Testis (tissue), 3 donors: Measurements from ENCODE around the gene IL6R. TPM values are rescaled to one million over a fixed set of nuclear protein-coding genes. Genes with fewer than 3 reads are reported as not detected.

ENCODE experiments used
- DNase-seq: peaks from one replicate; pipeline ENCODE4 v3.0.0-alpha.2; 2019
- H3K27ac ChIP-seq, 2 donors: fragments of 200-600 bp; sonication (generic); one replicate each; pipeline ENCODE4 v1.5.1; 2019
- H3K27me3 ChIP-seq: fragments of 200-600 bp; sonication (generic); one replicate; pipeline ENCODE4 v1.5.1; 2019
- H3K36me3 ChIP-seq: fragments of 200-600 bp; sonication (generic); one replicate; pipeline ENCODE4 v1.5.1; 2017; ENCODE audit warnings: low read depth; ENCODE audit errors: missing control alignments
- H3K4me1 ChIP-seq: fragments of 200-600 bp; sonication (generic); one replicate; pipeline ENCODE4 v1.5.1; 2019
- H3K4me3 ChIP-seq, 2 donors: fragments of 200-600 bp; sonication (generic); one replicate each; pipeline ENCODE4 v1.5.1; 2017 to 2019
- H3K9me3 ChIP-seq: fragments of 200-600 bp; sonication (generic); one replicate; pipeline ENCODE4 v1.5.1; 2017
- POLR2A ChIP-seq: fragments of 450-650 bp; IDR thresholded peaks from one replicate; pipeline ENCODE4 v1.6.1; 2017; ENCODE audit warnings: antibody characterized with exemption, mild to moderate bottlenecking, moderate library complexity
- WGBS, 2 donors: methylation state at CpG; one replicate each; pipeline ENCODE4 v1.1.5; 2018; 5-methylcytosine and 5-hydroxymethylcytosine counted together
- intact Hi-C: fragments of 100-400 bp; cut with DNase I; formaldehyde crosslinking; loops from one replicate; pipeline ENCODE4 v1.15.1; 2023; ENCODE audit warnings: low total_unique reads
- polyA plus RNA-seq: library from polyadenylated mRNA; stranded (reverse); fragments of 350-450 nt; fragmentation: Illumina TruSeq; extraction: RNeasy Lipid Tissue Mini Kit (QIAGEN cat#74804); gene quantifications from one replicate; pipeline ENCODE4 v1.2.3, GENCODE V29; 2014; ENCODE audit warnings: low read depth, low replicate concordance; ENCODE audit not compliant: insufficient read depth
- total RNA-seq, 2 donors: library from RNA; depleted of rRNA; stranded (reverse); fragments of >200 nt; gene quantifications; one replicate each; pipeline ENCODE4 v1.2.3, GENCODE V29; 2016
- TF ChIP-seq, protein P1 (sequence below), 3 experiments: fragments of 450-650 bp in 2 of 3; fragments of 200-600 bp in 1 of 3; sonication (generic) in 1 of 3; IDR thresholded peaks; one replicate each; pipeline ENCODE4 v1.5.1; 2016 to 2019; ENCODE audit warnings: antibody characterized with exemption in 3 of 3, mild to moderate bottlenecking in 2 of 3, moderate library complexity in 1 of 3

Gene IL6R
- total and polyA plus RNA-seq, 3 donors from 2014 or later: 8.5 to 29.7 (median 25.0) TPM

DNA sequence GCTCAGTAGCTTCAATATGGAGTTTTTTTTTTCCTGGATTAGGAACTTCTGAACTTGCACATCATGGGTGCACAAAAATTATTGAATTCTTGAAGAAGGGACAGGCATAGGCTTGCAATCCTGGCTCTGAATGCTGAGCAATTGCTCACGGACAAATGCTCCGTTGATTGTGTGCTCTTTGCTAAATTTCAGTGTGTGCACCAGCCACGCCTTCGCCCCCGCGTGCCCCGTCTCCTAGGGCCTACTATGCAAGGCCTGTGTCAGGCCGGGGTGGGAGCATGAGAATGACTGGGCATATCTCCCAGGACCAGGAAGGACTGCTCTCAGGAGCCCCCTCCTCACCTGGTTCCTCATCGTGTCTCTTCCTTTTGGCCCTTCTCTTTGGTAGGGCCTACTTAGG is 17.4 kb downstream of the IL6R start:
- no peak for DNase-seq
- H3K9me3 ChIP-seq: no peaks in the 10 kb centered on the region
- intact Hi-C loops: no loop called here
- H3K27ac ChIP-seq: no peak overlapping the region
- TF ChIP-seq, protein P1, sequence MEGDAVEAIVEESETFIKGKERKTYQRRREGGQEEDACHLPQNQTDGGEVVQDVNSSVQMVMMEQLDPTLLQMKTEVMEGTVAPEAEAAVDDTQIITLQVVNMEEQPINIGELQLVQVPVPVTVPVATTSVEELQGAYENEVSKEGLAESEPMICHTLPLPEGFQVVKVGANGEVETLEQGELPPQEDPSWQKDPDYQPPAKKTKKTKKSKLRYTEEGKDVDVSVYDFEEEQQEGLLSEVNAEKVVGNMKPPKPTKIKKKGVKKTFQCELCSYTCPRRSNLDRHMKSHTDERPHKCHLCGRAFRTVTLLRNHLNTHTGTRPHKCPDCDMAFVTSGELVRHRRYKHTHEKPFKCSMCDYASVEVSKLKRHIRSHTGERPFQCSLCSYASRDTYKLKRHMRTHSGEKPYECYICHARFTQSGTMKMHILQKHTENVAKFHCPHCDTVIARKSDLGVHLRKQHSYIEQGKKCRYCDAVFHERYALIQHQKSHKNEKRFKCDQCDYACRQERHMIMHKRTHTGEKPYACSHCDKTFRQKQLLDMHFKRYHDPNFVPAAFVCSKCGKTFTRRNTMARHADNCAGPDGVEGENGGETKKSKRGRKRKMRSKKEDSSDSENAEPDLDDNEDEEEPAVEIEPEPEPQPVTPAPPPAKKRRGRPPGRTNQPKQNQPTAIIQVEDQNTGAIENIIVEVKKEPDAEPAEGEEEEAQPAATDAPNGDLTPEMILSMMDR (IDR thresholded peaks at IDR 0.05): no peak
- TF ChIP-seq POLR2A: no peak
- H3K27me3 ChIP-seq: no peaks in the 10 kb centered on the region
- WGBS, 2 donors: 91 to 92% methylated on average over 9 of the region's 9 CpGs
- H3K36me3 ChIP-seq: no peaks in the 10 kb centered on the region
- no peak overlapping the region for H3K4me3 ChIP-seq
- H3K4me1 ChIP-seq: peaks cover 47% of the 10 kb centered on the region

DNA sequence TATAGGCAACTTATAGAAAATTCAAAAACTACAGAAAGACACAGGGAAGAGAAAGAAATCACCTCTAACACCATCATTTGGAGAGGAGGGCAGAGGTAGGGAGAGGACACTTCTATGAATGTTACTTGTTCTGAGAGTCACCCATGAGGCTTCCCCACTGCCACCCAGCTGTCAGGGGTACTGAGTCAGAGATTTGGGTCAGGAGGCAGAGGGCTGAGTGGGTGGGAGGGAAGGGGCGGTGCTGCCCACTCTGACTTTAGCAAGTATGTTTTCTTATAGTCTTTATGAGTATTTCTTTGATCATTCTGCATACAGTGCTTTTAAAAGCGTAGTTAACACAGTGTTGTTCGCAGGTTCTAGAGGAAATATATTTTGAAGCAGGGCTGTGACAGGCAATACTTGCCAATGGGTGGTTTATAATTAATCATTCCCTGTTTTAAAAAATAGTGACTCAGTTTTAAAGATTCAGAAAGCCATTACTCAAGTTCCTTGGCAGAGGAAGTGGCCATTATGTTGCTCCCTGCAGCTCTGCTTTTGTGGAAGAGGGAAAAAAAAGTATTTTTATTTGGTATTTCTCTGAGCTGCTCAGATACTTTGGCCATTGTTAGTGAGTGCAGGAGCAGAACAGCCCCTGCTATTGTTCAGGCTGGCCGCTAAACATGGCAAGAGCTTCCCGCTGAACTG is 18.3 kb downstream of the IL6R start:
- peaks cover 44% of the 10 kb centered on the region for H3K4me1 ChIP-seq
- WGBS, 2 donors: 75 to 92% methylated on average over 5 of the region's 5 CpGs
- DNase-seq: no peak

DNA sequence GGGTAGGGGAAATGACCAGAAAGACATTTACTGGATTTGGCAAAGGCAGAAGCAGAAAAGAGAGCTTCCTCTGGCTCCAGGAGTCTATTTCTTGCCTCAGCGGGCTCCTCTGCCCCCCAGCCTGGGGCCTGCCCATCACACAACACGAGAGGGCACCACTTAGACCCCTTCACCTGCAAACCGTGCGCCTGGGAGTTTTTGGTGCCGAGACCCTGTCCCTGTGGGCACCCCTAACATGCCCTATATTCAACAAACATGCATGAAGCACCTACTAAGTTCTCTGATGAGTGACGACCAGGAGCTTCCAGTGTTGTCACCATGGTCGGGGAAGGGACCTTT is 18.8 kb downstream of the IL6R start:
- no peaks in the 10 kb centered on the region for H3K9me3 ChIP-seq
- no peak for DNase-seq
- H3K27me3 ChIP-seq: no peaks in the 10 kb centered on the region
- no peak overlapping the region for H3K4me3 ChIP-seq
- H3K27ac ChIP-seq: no peak overlapping the region
- intact Hi-C loops: no loop called here
- H3K36me3 ChIP-seq: no peaks in the 10 kb centered on the region
- 85 to 91% methylated on average over 7 of the region's 7 CpGs for WGBS, 2 donors
- TF ChIP-seq, protein P1 (IDR thresholded peaks at IDR 0.05): no peak
- no peak for TF ChIP-seq POLR2A
- H3K4me1 ChIP-seq: peaks cover 44% of the 10 kb centered on the region

More for the DNA sequence above, 18.3 kb downstream of the IL6R start:
- H3K36me3 ChIP-seq: no peaks in the 10 kb centered on the region
- no peaks in the 10 kb centered on the region for H3K9me3 ChIP-seq
- TF ChIP-seq, protein P1 (IDR thresholded peaks at IDR 0.05): no peak
- TF ChIP-seq POLR2A: no peak
- H3K4me3 ChIP-seq: no peak overlapping the region
- intact Hi-C loops: no loop called here
- H3K27ac ChIP-seq: no peak overlapping the region
- no peaks in the 10 kb centered on the region for H3K27me3 ChIP-seq

DNA sequence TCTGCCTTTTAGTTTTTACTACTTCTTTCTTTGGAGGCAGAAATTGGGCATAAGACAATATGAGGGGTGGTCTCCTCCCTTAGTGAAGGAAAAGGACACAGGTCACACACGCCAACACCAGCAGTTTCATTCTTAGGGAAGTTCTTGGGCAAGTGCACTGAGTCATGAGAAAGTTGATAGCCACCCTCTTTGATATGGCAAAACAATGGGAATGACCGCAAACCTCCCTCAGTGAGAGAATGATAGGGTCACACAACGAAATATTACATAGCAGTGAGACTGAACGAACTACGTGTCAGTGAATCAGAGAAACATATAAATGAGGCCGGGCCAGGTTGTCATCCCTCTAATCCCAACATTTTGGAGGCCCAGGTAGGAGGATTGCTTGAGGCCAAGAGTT is 20.0 kb downstream of the IL6R start:
- WGBS, 2 donors: 83 to 86% methylated on average over 6 of the region's 6 CpGs
- Histone ChIP-seq H3K4me3 (no peak overlapping the region), H3K9me3 (no peaks in the 10 kb centered on the region), H3K27me3 (no peaks in the 10 kb centered on the region), H3K27ac (no peak overlapping the region), H3K4me1 (peaks cover 37% of the 10 kb centered on the region), H3K36me3 (no peaks in the 10 kb centered on the region)
- no peak for TF ChIP-seq POLR2A
- TF ChIP-seq, protein P1 (IDR thresholded peaks at IDR 0.05): no peak
- DNase-seq: no peak
- intact Hi-C loops: no loop called here
